Measurements from ENCODE around the gene ANO1.
A peak's percentile ranks its signal among the peaks of the same experiment; 100 is the strongest.
"Not testable (repeated sequence)": the region's sequence is repeated elsewhere in the genome, so short reads cannot be mapped to it uniquely, and the experiment has no call there.

ANO1 gene

DNA sequence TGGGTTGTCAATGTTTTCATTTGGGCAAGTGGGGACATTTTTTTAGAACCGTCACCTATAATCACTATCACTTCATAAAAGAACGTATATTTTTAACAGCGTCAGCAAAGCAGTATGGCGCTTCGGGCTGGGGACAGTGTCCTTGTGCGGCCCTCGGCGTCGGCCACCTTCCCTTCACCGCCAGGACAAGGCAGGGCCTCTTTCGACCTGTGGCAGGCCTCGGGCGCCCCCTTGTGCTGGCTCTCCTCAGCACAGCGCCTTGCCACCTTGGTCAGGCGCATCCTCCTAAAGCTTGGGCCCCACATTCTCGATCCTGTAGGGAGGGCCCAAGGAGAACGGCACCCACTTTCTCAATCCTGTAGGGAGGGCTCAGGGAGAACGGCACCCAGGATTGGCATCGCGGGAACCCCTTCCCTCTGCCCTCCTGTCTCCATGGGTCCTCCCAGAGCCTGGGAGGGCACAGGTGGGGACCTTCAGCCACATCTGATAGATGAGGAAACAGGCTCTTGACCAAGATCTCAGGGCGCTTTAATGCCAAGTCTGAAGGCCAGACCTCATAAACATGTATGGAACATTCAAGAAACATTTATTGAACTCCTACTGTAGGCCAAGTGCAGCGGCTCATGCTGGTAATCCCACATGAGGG lies 113.5 kb downstream of the ANO1 start:
- DNase-seq (ENCODE audit: low spot score): peak; percentile 30

GRCh38 chr11:70192666-70193410 lies 114.7 kb downstream of the ANO1 start:
- no peak for DNase-seq (ENCODE audit: low spot score)

- no peak for DNase-seq (ENCODE audit: low spot score)
Measured at GRCh38 chr11:70193411-70194292, 115.5 kb downstream of the ANO1 start.

DNA sequence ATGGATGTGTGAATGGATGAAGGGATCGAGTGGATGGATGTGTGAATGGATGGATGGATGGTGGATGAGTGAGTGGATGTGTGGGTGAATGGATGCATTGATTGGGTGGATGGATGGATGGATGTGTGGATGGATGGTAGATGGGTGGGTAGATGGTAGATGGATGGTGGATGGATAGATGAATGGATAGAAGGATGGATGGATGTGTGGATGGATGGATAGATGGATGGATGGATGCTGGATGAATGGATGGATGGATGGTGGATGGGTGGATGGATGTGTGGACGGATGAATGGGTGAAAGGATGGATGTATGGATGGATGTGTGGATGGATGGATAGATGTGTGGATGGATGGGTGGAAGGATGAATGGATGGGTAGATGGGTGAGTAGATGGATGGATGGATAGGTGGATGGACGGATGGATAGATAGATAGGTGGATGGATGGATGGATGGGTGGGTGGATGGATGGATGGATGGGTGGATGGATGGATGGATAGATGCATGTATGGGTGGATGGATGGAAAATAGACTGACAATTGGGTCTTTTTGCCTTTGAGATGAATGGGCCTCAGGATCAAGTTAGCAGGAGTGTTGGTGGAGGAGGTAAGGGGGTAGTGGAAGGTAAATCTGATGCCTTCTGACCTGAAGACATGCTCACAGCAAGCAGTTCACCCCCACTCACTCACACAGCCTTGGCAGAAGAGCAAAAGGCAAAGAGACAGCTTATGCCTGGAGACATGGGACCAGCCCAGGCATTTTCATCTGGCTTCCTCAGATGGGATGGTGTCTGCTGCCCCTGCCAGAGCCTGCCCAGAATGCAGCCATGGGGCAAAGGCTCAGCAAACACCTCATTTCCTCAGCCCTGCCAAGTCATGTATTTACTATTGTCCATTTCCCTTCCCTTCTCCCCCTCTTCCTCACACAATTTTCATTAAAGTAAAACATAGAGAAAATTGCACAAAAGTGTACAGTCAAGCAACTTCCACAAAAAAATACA lies 117.0 kb downstream of the ANO1 start:
- no peak for DNase-seq (ENCODE audit: low spot score)

DNA sequence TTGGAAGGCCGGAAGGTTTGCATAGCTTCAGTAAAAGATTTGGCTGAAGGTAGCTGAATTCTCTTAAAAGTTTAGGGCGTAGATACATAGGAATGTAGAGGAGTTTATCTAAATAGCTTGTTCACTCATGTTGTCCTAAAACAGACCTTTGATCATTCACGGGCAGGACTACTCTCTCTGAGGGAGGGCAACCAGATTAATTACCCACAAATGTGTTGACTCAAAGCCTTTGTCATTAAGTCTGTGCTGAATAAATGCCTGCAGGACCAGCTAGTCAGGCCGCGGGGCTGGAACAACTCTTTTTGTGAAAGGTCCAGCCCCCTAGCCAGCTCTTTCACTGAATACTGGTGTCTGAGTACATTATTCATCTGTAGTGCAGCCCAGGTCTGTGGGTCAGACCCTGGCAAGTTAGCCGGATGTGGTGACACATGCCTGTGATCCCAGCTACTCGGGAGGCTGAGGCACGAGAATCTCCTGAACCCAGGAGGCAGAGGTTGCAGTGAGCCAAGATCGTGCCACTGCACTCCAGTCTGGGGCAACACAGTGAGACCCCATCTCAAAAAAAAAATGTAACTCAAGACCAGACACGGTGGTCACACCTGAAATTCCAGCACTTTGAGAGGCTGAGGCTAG lies 122.2 kb downstream of the ANO1 start:
- no peak for DNase-seq (ENCODE audit: low spot score)

- DNase-seq (ENCODE audit: low spot score): not testable (repeated sequence)
Measured at GRCh38 chr11:70201047-70201446, 122.9 kb downstream of the ANO1 start.

GRCh38 chr11:70201882-70202861 lies 124.1 kb downstream of the ANO1 start:
- DNase-seq (ENCODE audit: low spot score): no peak

GRCh38 chr11:70202920-70203750 lies 125.0 kb downstream of the ANO1 start, which contains the start of gene FADD:
Gene FADD (plus strand): TSS chr11:70203296. CDS start chr11:70203460, 164 bp downstream.
- DNase-seq (ENCODE audit: low spot score): peak; percentile 90

DNA sequence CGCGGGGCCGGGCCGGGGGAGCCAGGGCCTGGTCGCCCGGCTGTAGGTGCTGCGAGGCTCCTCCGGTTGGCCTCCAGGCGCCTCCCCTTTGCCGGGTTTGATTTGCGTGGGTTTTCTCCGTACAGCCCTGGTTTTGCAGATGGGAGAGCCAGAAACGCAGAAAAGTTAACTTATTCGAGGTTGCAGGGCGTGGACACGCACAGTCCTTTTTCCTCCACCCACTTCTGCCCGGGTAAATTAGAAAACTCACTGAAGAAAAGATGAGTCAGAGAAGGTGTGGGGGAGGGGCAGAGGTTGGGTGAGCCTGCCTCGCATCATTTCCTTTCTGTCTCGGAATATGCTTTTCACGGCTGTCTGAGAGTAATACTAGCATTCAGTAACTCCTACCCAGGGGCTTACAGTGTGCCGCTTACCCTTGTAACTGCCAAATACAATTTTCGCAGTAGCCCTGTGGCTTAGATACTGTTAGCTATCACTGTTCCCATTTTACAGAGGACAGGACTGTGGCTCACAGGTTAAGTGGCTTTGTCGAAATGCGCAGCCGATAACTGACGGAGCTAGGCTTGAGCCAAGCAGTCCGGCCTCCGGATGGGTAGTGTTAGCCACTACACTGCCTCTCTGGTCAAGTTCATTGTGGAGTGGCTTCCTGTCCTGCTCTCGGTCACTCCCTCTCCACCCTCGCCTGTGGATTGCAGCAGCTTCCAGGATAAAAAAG lies 125.8 kb downstream of the ANO1 start:
- DNase-seq (ENCODE audit: low spot score): peak; percentile 83

DNA sequence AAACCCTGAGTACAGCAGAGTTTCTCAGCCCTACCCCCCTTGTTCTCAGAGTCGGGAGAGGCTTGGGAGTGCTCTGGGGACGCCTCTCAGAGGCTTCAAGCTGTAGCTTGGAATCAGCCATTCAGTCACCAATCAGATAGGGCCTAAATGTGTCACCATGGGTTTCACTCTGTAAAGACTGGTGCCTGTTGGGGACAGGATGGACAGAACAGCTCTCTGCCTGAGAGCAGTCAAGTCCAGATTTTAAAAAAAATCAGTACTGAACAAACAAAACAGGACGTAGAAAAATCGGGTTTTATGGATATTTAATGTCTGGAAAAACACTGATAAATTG lies 126.3 kb downstream of the ANO1 start:
- no peak for DNase-seq (ENCODE audit: low spot score)

GRCh38 chr11:70205049-70205725 lies 127.1 kb downstream of the ANO1 start:
- no peak for DNase-seq (ENCODE audit: low spot score)

DNA sequence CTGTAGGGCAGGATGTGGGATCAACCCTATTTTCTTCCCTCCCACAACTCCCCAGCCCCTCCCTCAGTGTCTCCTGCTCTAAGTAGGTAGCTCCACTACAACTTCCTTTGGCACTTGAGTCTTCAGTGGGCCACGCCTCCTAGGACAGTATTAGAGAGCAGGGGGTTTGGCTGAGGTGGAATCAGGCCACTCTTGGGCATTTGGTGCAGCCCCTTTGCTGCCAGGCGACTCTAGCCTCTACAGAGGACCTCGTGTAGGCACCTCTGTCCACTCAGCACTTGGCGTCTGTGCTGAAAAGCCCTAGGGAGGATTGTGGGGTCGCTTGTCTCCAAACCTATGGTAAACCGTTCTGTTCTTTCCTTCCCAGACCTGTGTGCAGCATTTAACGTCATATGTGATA lies 127.6 kb downstream of the ANO1 start:
- DNase-seq (ENCODE audit: low spot score): no peak

DNA sequence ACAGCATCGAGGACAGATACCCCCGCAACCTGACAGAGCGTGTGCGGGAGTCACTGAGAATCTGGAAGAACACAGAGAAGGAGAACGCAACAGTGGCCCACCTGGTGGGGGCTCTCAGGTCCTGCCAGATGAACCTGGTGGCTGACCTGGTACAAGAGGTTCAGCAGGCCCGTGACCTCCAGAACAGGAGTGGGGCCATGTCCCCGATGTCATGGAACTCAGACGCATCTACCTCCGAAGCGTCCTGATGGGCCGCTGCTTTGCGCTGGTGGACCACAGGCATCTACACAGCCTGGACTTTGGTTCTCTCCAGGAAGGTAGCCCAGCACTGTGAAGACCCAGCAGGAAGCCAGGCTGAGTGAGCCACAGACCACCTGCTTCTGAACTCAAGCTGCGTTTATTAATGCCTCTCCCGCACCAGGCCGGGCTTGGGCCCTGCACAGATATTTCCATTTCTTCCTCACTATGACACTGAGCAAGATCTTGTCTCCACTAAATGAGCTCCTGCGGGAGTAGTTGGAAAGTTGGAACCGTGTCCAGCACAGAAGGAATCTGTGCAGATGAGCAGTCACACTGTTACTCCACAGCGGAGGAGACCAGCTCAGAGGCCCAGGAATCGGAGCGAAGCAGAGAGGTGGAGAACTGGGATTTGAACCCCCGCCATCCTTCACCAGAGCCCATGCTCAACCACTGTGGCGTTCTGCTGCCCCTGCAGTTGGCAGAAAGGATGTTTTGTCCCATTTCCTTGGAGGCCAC lies 128.3 kb downstream of the ANO1 start:
- no peak for DNase-seq (ENCODE audit: low spot score)

GRCh38 chr11:70206982-70207376 lies 128.9 kb downstream of the ANO1 start:
- no peak for DNase-seq (ENCODE audit: low spot score)

DNA sequence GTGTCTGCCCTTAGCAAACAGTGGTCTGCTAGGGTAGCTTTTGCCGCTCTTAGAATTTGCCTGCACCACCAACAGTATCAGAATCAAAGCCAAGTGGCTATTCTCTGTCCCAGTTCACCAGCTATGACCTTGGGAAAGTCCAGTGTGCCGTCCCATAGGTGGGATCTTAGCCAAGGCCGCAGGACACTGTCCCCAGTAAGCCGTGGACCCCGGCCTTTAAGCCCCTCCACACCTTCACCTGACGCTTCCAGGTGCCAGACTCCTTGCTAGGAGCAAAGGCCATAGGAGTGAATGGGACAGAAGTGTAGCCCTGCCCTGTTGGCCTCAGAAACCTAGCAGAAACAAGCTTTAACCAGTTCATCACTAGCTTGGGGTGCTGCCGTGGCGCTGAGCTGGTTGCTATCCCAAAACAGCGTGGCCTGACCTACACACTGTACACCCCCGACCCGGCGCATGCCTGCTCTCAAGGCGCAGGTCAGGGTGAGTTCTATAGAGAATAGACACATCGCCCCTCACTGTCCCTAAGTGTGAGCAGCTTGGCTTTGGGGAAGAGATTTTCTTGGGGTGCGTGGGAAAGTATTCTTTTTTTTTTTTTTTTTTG lies 129.5 kb downstream of the ANO1 start:
- DNase-seq (ENCODE audit: low spot score): no peak

- no peak for DNase-seq (ENCODE audit: low spot score)
Measured at GRCh38 chr11:70209391-70209912, 131.3 kb downstream of the ANO1 start.

All from SW480 (cell line).